HEK293 (cell line): ENCODE data around the gene PSMB1.
A peak's percentile ranks its signal among the peaks of the same experiment; 100 is the strongest.

Source experiments
- CTCF ChIA-PET: fragments of 350-600 bp; formaldehyde crosslinking; extraction: SDS; loops from one replicate; lab custom pipeline; 2021; ENCODE audit warnings: antibody characterized with exemption; lab: Yijun Ruan, JAX
- POLR2A ChIA-PET: fragments of 300-600 bp; formaldehyde crosslinking; extraction: SDS; loops from one replicate; lab custom pipeline; 2020; ENCODE audit warnings: antibody characterized with exemption, inconsistent platforms; lab: Yijun Ruan, JAX
- H3K27ac ChIP-seq: fragments of 200-500 bp; sonication (Bioruptor generic); 2 replicates; pipeline ENCODE4 v1.5.1; 2014; ENCODE audit warnings: low read depth, low read length, control low read depth, inconsistent platforms; ENCODE audit errors: extremely low read depth
- H3K36me3 ChIP-seq, 2 experiments: fragments of 200-500 bp in 1 of 2; sonication (Bioruptor generic) in 1 of 2; 1 replicate in 1 of 2; 2 replicates in 1 of 2; pipeline ENCODE4 v1.5.1; 2014 to 2017; ENCODE audit warnings: inconsistent platforms in 2 of 2, low read length in 2 of 2; ENCODE audit not compliant: control insufficient read depth in 2 of 2, insufficient read depth in 1 of 2
- H3K4me1 ChIP-seq: fragments of 200-500 bp; sonication (Bioruptor generic); 2 replicates; pipeline ENCODE4 v1.5.1; 2014; ENCODE audit warnings: mild to moderate bottlenecking, low read length, inconsistent platforms; ENCODE audit not compliant: control insufficient read depth, insufficient read depth
- H3K4me3 ChIP-seq: 2 replicates; pipeline ENCODE4 v1.5.1; 2011; ENCODE audit warnings: low read depth, mild to moderate bottlenecking, control low read depth, low read length, moderate library complexity
- H3K9me3 ChIP-seq: fragments of 200-500 bp; sonication (Bioruptor generic); 2 replicates; pipeline ENCODE4 v1.5.1; 2014; ENCODE audit warnings: low read depth, low read length, inconsistent platforms; ENCODE audit not compliant: control insufficient read depth, insufficient read depth
- GLI2 ChIP-seq: fragments of 450-650 bp; formaldehyde crosslinking; IDR thresholded peaks from 2 replicates; pipeline ENCODE4; 2017; ENCODE audit warnings: missing biosample characterization, missing genetic modification characterization, low read depth, borderline replicate concordance
- KLF1 ChIP-seq: fragments of 450-650 bp; formaldehyde crosslinking; IDR thresholded peaks from 2 replicates; pipeline ENCODE4 v1.5.1; 2016; ENCODE audit warnings: missing biosample characterization, missing genetic modification characterization
- PBX3 ChIP-seq: sonication (generic); formaldehyde crosslinking; IDR thresholded peaks from 2 replicates; pipeline ENCODE4 v1.8.1; 2022; ENCODE audit warnings: mild to moderate bottlenecking, moderate library complexity, missing genetic modification reagents
- PRDM2 ChIP-seq: fragments of 450-650 bp; formaldehyde crosslinking; IDR thresholded peaks from 2 replicates; pipeline ENCODE4 v1.5.1; 2016; ENCODE audit warnings: missing biosample characterization, missing genetic modification characterization, borderline replicate concordance
- SALL2 ChIP-seq: fragments of 450-650 bp; formaldehyde crosslinking; IDR thresholded peaks from 2 replicates; pipeline ENCODE4 v1.5.0; 2017; ENCODE audit warnings: missing biosample characterization, mild to moderate bottlenecking, missing genetic modification characterization, borderline replicate concordance
- ZBTB11 ChIP-seq: fragments of 450-650 bp; formaldehyde crosslinking; conservative IDR thresholded peaks from 2 replicates; pipeline ENCODE4 v1.5.1; 2016; ENCODE audit warnings: low read depth, missing biosample characterization, missing genetic modification characterization
- ZBTB8A ChIP-seq: fragments of 450-650 bp; formaldehyde crosslinking; IDR thresholded peaks from 2 replicates; pipeline ENCODE4 v1.5.1; 2016; ENCODE audit warnings: missing biosample characterization, missing genetic modification characterization
- ZNF211 ChIP-seq: fragments of 450-650 bp; formaldehyde crosslinking; IDR thresholded peaks from 2 replicates; pipeline ENCODE4 v1.5.1; 2016; ENCODE audit warnings: low read depth, missing biosample characterization, missing genetic modification characterization
- ZNF223 ChIP-seq: fragments of 450-650 bp; formaldehyde crosslinking; IDR thresholded peaks from 2 replicates; pipeline ENCODE4 v1.5.1; 2016; ENCODE audit warnings: missing biosample characterization, missing genetic modification characterization
- ZNF501 ChIP-seq: fragments of 450-650 bp; formaldehyde crosslinking; IDR thresholded peaks from 2 replicates; pipeline ENCODE4 v1.5.1; 2016; ENCODE audit warnings: missing biosample characterization, missing genetic modification characterization
- ZSCAN4 ChIP-seq: fragments of 450-650 bp; formaldehyde crosslinking; IDR thresholded peaks from 2 replicates; pipeline ENCODE4 v1.5.1; 2017; ENCODE audit warnings: missing biosample characterization, missing genetic modification characterization

Gene PSMB1

GRCh38 chr6:170584181-170584953 lies 31.3 kb upstream of the PSMB1 start, which contains the start of gene PDCD2 (continued):
- TF ChIP-seq ZBTB11 (tag by site-specific recombination) (peak; percentile 98), GLI2 (tag by site-specific recombination) (no peak), SALL2 (tag by site-specific recombination) (no peak), ZNF223 (tag by site-specific recombination) (no peak), PBX3 (CRISPR knock-in tag) (peak; percentile 78), ZBTB8A (tag by site-specific recombination) (peak; percentile 99), ZNF501 (tag by site-specific recombination) (0 out of 2 replicates have a peak, but pooled peaks have one; percentile 41), KLF1 (tag by site-specific recombination) (peak; percentile 35; the same call in 1 of the 2 replicates)
- TF ChIP-seq, all 188 proteins: peak for 42

- peaks cover 5 to 47% of the 10 kb centered on the region in 2 experiments; a peak in 1 of 3 replicates for H3K36me3 ChIP-seq
- H3K9me3 ChIP-seq = no peaks in the 10 kb centered on the region
- peak overlapping the region; percentile 74 for H3K27ac ChIP-seq
- peak overlapping the region; percentile 99 for H3K4me3 ChIP-seq
- TF ChIP-seq ZNF211 (tag by site-specific recombination) (no peak), ZSCAN4 (tag by site-specific recombination) (peak; percentile 60; the same call in 1 of the 2 replicates), PRDM2 (tag by site-specific recombination) (no peak)
- ChIA-PET CTCF (interaction anchor here (0.7 to 1.3 kb wide), 5 partner anchors 8 to 15 kb away, joined by 3 to 7 read pairs (median 4); no protein-coding TSS in a partner anchor), POLR2A (interaction anchor here (1.0 to 1.7 kb wide), 6 partner anchors 8 to 780 kb away, joined by 3 to 16 read pairs (median 6); partner anchors contain the start of genes PSMB1 and TBP)
- no peaks in the 10 kb centered on the region for H3K4me1 ChIP-seq
Measured at GRCh38 chr6:170583756-170584180, 30.7 kb upstream of the PSMB1 start.
